ENCODE results near the gene ZNFX1. TPM values are rescaled to one million over a fixed set of nuclear protein-coding genes. Genes with fewer than 3 reads are reported as not detected.
A peak's percentile ranks its signal among the peaks of the same experiment; 100 is the strongest.

The ZNFX1 gene
- total RNA-seq, 1 donor from 2014 or later = 6.9 TPM

GRCh38 chr20:49284818-49285217 is 7.0 kb upstream of the ZNFX1 start:
- Histone ChIP-seq H3F3A (ENCODE audit: low read depth) (peaks cover 100% of the 10 kb centered on the region), H3K4me1 (peaks cover 54% of the 10 kb centered on the region), H3K27me3 (no peaks in the 10 kb centered on the region), H3K27ac (peak overlapping the region; percentile 15), H3K79me2 (ENCODE audit: low read depth) (peaks cover 96% of the 10 kb centered on the region), H4K20me1 (ENCODE audit: low read depth) (peaks cover 100% of the 10 kb centered on the region), H3K36me3 (peaks cover 32% of the 10 kb centered on the region), H2AFZ (replicated peaks) (no peak overlapping the region), H3K9ac (no peak overlapping the region), H3K9me3 (ENCODE audit: low read depth) (no peaks in the 10 kb centered on the region), H3K4me2 (peak overlapping the region; percentile 95), H3K4me3 (peak overlapping the region; percentile 84)
- no peak for DNase-seq (ENCODE audit: low spot score)
- no peak overlapping the region for H3K4me3 Mint-ChIP-seq
- H3K9me3 Mint-ChIP-seq = peaks cover 71% of the 10 kb centered on the region
- peaks cover 20% of the 10 kb centered on the region for H3K27me3 Mint-ChIP-seq (ENCODE audit: insufficient read depth, low read depth)
- H3K4me1 Mint-ChIP-seq = peaks cover 41% of the 10 kb centered on the region
- no peak overlapping the region for H3K27ac Mint-ChIP-seq
- H3K36me3 Mint-ChIP-seq = peaks cover 93% of the 10 kb centered on the region
- TF ChIP-seq EZH2 (IDR thresholded peaks at IDR 0.05) = no peak

GRCh38 chr20:49283703-49284625 is 6.1 kb upstream of the ZNFX1 start:
- no peaks in the 10 kb centered on the region for H3K9me3 ChIP-seq (ENCODE audit: low read depth)

GRCh38 chr20:49283176-49283702 is 5.4 kb upstream of the ZNFX1 start:
- Mint-ChIP-seq H3K4me1 (peaks cover 53% of the 10 kb centered on the region), H3K9me3 (peaks cover 79% of the 10 kb centered on the region)

More at GRCh38 chr20:49283703-49284625, 6.1 kb upstream of the ZNFX1 start:
- peak overlapping the region; percentile 95 for H3K4me2 ChIP-seq
- peaks cover 100% of the 10 kb centered on the region for H3K79me2 ChIP-seq (ENCODE audit: low read depth)
- peaks cover 18% of the 10 kb centered on the region for H3K27me3 Mint-ChIP-seq (ENCODE audit: insufficient read depth, low read depth)
- H3K4me1 ChIP-seq = peaks cover 54% of the 10 kb centered on the region
- H3K4me3 Mint-ChIP-seq = peak overlapping the region; percentile 42
- peaks cover 75% of the 10 kb centered on the region for H3K9me3 Mint-ChIP-seq
- peaks cover 97% of the 10 kb centered on the region for H3K36me3 Mint-ChIP-seq
- H4K20me1 ChIP-seq (ENCODE audit: low read depth) = peaks cover 100% of the 10 kb centered on the region
- peak overlapping the region; percentile 84 for H3K4me3 ChIP-seq
- no peak overlapping the region for H2AFZ ChIP-seq (replicated peaks)
- H3F3A ChIP-seq (ENCODE audit: low read depth) = peaks cover 100% of the 10 kb centered on the region
- no peak overlapping the region for H3K9ac ChIP-seq
- H3K4me1 Mint-ChIP-seq = peaks cover 50% of the 10 kb centered on the region
- TF ChIP-seq EZH2phosphoT487 (IDR thresholded peaks at IDR 0.05) (no peak), EZH2 (IDR thresholded peaks at IDR 0.05) (no peak), CTCF (IDR thresholded peaks at IDR 0.05) (no peak)
- H3K27ac ChIP-seq = no peak overlapping the region
- no peaks in the 10 kb centered on the region for H3K27me3 ChIP-seq
- DNase-seq (ENCODE audit: low spot score) = no peak
- H3K27ac Mint-ChIP-seq = no peak overlapping the region
- H3K36me3 ChIP-seq = peaks cover 34% of the 10 kb centered on the region

More at GRCh38 chr20:49283176-49283702, 5.4 kb upstream of the ZNFX1 start:
- H2AFZ ChIP-seq (replicated peaks) = no peak overlapping the region
- H3K9me3 ChIP-seq (ENCODE audit: low read depth) = no peaks in the 10 kb centered on the region
- peak overlapping the region; percentile 95 for H3K4me2 ChIP-seq
- Mint-ChIP-seq H3K36me3 (peaks cover 94% of the 10 kb centered on the region), H3K4me3 (peak overlapping the region; percentile 69), H3K27ac (no peak overlapping the region), H3K27me3 (ENCODE audit: insufficient read depth, low read depth) (peaks cover 25% of the 10 kb centered on the region)
- no peak for DNase-seq (ENCODE audit: low spot score)
- peaks cover 97% of the 10 kb centered on the region for H4K20me1 ChIP-seq (ENCODE audit: low read depth)
- peaks cover 54% of the 10 kb centered on the region for H3K4me1 ChIP-seq
- peak overlapping the region; percentile 84 for H3K4me3 ChIP-seq
- H3K36me3 ChIP-seq = peaks cover 29% of the 10 kb centered on the region
- H3K27me3 ChIP-seq = no peaks in the 10 kb centered on the region
- no peak overlapping the region for H3K9ac ChIP-seq
- TF ChIP-seq CTCF (IDR thresholded peaks at IDR 0.05) (no peak), EZH2phosphoT487 (IDR thresholded peaks at IDR 0.05) (no peak), EZH2 (IDR thresholded peaks at IDR 0.05) (no peak)
- H3K27ac ChIP-seq = no peak overlapping the region
- peaks cover 93% of the 10 kb centered on the region for H3F3A ChIP-seq (ENCODE audit: low read depth)
- H3K79me2 ChIP-seq (ENCODE audit: low read depth) = peaks cover 99% of the 10 kb centered on the region
